ENCODE results near the gene MVB12B.

Gene MVB12B

DNA sequence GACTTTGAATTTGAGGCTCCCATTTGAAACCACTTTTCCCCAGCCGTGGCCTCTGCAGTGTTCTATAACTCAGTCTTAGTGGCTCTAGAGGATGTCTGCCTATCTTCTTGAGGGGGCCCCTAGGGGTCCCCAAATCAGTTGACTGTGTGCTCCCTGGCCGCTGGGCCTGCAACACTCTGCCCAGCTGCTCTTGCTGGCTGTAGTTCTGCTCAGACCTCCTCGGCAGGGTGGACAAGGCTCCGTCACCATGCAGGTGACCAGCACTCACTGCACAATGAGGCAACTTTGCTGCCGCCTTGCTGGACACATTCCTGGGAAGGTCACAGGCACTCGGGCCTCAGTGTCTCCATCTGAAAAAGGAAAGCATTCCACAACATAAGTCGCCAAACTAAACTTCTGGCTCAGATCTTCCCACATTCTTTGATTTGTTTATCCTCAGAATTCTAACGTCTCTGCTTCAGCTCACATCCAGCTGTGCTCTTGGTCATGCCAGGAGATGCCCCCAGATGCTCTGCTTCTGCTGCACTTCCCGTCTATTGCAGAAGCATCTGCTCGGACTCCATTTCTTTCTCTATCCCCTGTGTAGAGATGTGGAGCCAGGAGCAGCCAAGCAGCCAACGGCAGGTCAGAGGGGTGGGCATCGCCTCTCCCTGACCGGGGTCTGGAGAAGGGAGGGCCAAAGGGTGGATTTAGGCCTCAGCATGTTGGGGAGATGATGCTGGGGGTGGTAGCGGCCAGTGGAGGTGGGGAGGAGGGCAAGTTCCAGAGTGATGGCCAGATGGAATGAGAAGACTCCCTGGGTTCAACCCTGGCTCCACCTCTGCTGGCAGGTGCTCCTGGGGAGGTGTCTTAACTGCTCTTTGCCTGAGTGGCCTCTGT lies 133.6 kb downstream of the MVB12B start:
- Histone ChIP-seq H3K36me3 (ENCODE audit: insufficient read depth, low read length) (peaks cover 11% of the 10 kb centered on the region; the same call in 1 of the 2 replicates), H2AFZ (ENCODE audit: low read length) (no peak overlapping the region), H3K9me2 (replicated peaks; ENCODE audit: low read depth, low read length) (no peaks in the 10 kb centered on the region), H3K27me3 (ENCODE audit: insufficient read depth, low read length, poor library complexity, severe bottlenecking) (no peaks in the 10 kb centered on the region), H4K20me1 (ENCODE audit: insufficient read depth, low read length, poor library complexity, severe bottlenecking) (no peaks in the 10 kb centered on the region), H3K9ac (ENCODE audit: low read depth, low read length, poor library complexity, severe bottlenecking) (no peak overlapping the region), H3F3A (ENCODE audit: low read depth) (no peaks in the 10 kb centered on the region), H3K9me3 (ENCODE audit: insufficient read depth, low read depth, low read length) (no peaks in the 10 kb centered on the region), H3K79me2 (ENCODE audit: insufficient read depth, low read length) (no peaks in the 10 kb centered on the region), H3K4me1 (ENCODE audit: insufficient read depth, low read length, poor library complexity, severe bottlenecking) (peaks cover 6% of the 10 kb centered on the region), H3K4me2 (ENCODE audit: low read depth, low read length, poor library complexity, severe bottlenecking) (no peak overlapping the region), H3K4me3 (ENCODE audit: low read length, poor library complexity, severe bottlenecking) (no peak overlapping the region)
- TF ChIP-seq, protein P1, sequence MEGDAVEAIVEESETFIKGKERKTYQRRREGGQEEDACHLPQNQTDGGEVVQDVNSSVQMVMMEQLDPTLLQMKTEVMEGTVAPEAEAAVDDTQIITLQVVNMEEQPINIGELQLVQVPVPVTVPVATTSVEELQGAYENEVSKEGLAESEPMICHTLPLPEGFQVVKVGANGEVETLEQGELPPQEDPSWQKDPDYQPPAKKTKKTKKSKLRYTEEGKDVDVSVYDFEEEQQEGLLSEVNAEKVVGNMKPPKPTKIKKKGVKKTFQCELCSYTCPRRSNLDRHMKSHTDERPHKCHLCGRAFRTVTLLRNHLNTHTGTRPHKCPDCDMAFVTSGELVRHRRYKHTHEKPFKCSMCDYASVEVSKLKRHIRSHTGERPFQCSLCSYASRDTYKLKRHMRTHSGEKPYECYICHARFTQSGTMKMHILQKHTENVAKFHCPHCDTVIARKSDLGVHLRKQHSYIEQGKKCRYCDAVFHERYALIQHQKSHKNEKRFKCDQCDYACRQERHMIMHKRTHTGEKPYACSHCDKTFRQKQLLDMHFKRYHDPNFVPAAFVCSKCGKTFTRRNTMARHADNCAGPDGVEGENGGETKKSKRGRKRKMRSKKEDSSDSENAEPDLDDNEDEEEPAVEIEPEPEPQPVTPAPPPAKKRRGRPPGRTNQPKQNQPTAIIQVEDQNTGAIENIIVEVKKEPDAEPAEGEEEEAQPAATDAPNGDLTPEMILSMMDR (conservative IDR thresholded peaks at IDR 0.05; ENCODE audit: low read length) = no peak
- TF ChIP-seq EZH2phosphoT487 (IDR thresholded peaks at IDR 0.05; ENCODE audit: borderline replicate concordance) = no peak

DNA sequence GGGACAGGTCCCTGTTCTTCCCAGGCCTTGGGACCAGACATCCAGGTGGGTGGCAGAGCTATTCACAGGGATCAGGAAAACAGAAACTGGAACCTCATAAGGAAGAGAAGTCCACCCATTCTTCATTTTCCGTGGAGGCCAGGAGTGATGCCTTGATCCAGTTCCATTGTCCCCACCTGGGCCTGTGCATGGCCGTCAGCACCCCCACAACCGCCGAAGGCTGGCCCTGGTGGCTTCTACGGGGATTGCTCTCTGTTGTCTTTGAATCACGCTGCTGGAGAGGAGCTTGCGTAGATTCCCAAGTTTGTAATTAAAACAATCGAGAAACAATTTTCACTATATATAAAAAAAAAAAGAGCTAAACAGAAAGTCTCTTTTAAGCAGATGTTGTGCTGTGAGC lies 134.4 kb downstream of the MVB12B start:
- no peak overlapping the region for H3K4me2 ChIP-seq (ENCODE audit: low read depth, low read length, poor library complexity, severe bottlenecking)
- H3K9me2 ChIP-seq (replicated peaks; ENCODE audit: low read depth, low read length) = no peaks in the 10 kb centered on the region
- H2AFZ ChIP-seq (ENCODE audit: low read length) = no peak overlapping the region
- no peak overlapping the region for H3K4me3 ChIP-seq (ENCODE audit: low read length, poor library complexity, severe bottlenecking)
- TF ChIP-seq EZH2phosphoT487 (IDR thresholded peaks at IDR 0.05; ENCODE audit: borderline replicate concordance) = no peak
- TF ChIP-seq, protein P1 (conservative IDR thresholded peaks at IDR 0.05; ENCODE audit: low read length) = no peak; the same call in 1 of the 2 replicates
- H4K20me1 ChIP-seq (ENCODE audit: insufficient read depth, low read length, poor library complexity, severe bottlenecking) = no peaks in the 10 kb centered on the region
- peaks cover 14% of the 10 kb centered on the region for H3K4me1 ChIP-seq (ENCODE audit: insufficient read depth, low read length, poor library complexity, severe bottlenecking)
- no peaks in the 10 kb centered on the region for H3K27me3 ChIP-seq (ENCODE audit: insufficient read depth, low read length, poor library complexity, severe bottlenecking)
- H3K9ac ChIP-seq (ENCODE audit: low read depth, low read length, poor library complexity, severe bottlenecking) = no peak overlapping the region
- H3K36me3 ChIP-seq (ENCODE audit: insufficient read depth, low read length) = peaks cover 14% of the 10 kb centered on the region; the same call in 1 of the 2 replicates
- no peaks in the 10 kb centered on the region for H3F3A ChIP-seq (ENCODE audit: low read depth)
- no peaks in the 10 kb centered on the region for H3K79me2 ChIP-seq (ENCODE audit: insufficient read depth, low read length)
- no peaks in the 10 kb centered on the region for H3K9me3 ChIP-seq (ENCODE audit: insufficient read depth, low read depth, low read length)

DNA sequence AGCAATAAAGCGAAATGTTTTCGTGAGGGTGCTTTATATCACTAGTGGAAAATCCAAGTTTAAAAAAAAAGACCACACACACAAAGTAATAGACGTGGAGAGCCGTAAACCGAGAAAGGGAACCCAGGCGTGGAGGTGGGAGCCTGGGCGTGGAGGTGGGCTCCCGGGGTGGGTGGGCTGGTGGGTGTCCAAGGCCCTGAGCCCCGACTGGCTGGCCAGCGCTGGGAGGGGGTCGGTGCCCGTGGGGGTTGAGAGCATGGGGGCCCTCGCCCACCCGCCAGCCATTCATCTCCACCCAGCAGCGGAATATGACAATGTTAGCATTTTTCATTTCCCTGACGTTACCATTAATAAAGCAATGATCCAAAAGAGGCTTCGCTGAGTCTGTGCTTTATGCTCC lies 135.0 kb downstream of the MVB12B start:
- Histone ChIP-seq H3K36me3 (ENCODE audit: insufficient read depth, low read length) (peaks cover 12% of the 10 kb centered on the region; the same call in 1 of the 2 replicates), H3K9me2 (replicated peaks; ENCODE audit: low read depth, low read length) (no peaks in the 10 kb centered on the region), H3K4me1 (ENCODE audit: insufficient read depth, low read length, poor library complexity, severe bottlenecking) (peaks cover 16% of the 10 kb centered on the region), H3F3A (ENCODE audit: low read depth) (no peaks in the 10 kb centered on the region), H3K79me2 (ENCODE audit: insufficient read depth, low read length) (no peaks in the 10 kb centered on the region), H2AFZ (ENCODE audit: low read length) (no peak overlapping the region), H3K4me3 (ENCODE audit: low read length, poor library complexity, severe bottlenecking) (no peak overlapping the region), H3K9ac (ENCODE audit: low read depth, low read length, poor library complexity, severe bottlenecking) (no peak overlapping the region), H3K9me3 (ENCODE audit: insufficient read depth, low read depth, low read length) (no peaks in the 10 kb centered on the region), H4K20me1 (ENCODE audit: insufficient read depth, low read length, poor library complexity, severe bottlenecking) (no peaks in the 10 kb centered on the region), H3K27me3 (ENCODE audit: insufficient read depth, low read length, poor library complexity, severe bottlenecking) (no peaks in the 10 kb centered on the region), H3K4me2 (ENCODE audit: low read depth, low read length, poor library complexity, severe bottlenecking) (no peak overlapping the region)
- TF ChIP-seq, protein P1 (conservative IDR thresholded peaks at IDR 0.05; ENCODE audit: low read length) = no peak
- TF ChIP-seq EZH2phosphoT487 (IDR thresholded peaks at IDR 0.05; ENCODE audit: borderline replicate concordance) = no peak

Measured in Loucy (cell line).